DND-41 (cell line): Measurements from ENCODE around the gene JMJD6.
"Not testable (repeated sequence)": the region's sequence is repeated elsewhere in the genome, so short reads cannot be mapped to it uniquely, and the experiment has no call there.

ENCODE experiments used
- ATAC-seq: fragments of 200-7000 bp; cut with Tn5 transposase; 3 replicates; pipeline ENCODE4 v1.9.1; 2021; ENCODE audit warnings: low read depth; ENCODE audit not compliant: insufficient read depth
- DNase-seq: peaks from one replicate; pipeline ENCODE4 v3.0.0-alpha.2; 2020
- H2AFZ ChIP-seq: 2 replicates; pipeline ENCODE4 v1.6.0; 2012; ENCODE audit warnings: low read depth, low read length
- H3K27ac ChIP-seq: 2 replicates; pipeline ENCODE4 v1.5.1; 2012; ENCODE audit warnings: low read length, inconsistent platforms
- H3K27me3 ChIP-seq: fragments of 200-600 bp; sonication (generic); 2 replicates; pipeline ENCODE4 v1.6.0; 2012; ENCODE audit warnings: low read length, mild to moderate bottlenecking, inconsistent platforms; ENCODE audit not compliant: insufficient read depth, poor library complexity
- H3K36me3 ChIP-seq: 2 replicates; pipeline ENCODE4 v1.5.1; 2012; ENCODE audit warnings: low read length, inconsistent platforms; ENCODE audit not compliant: insufficient read depth
- H3K4me1 ChIP-seq: 2 replicates; pipeline ENCODE4 v1.5.1; 2012; ENCODE audit warnings: mild to moderate bottlenecking, low read length; ENCODE audit not compliant: insufficient read depth
- H3K4me2 ChIP-seq: 2 replicates; pipeline ENCODE4 v1.6.0; 2012; ENCODE audit warnings: mild to moderate bottlenecking, moderate library complexity, low read length, inconsistent platforms; ENCODE audit not compliant: insufficient read depth
- H3K4me3 ChIP-seq, 2 experiments: fragments of 200-600 bp in 1 of 2; shearing (Covaris generic) in 1 of 2; 2 replicates each; pipeline ENCODE4 v1.5.1; 2012 to 2016; ENCODE audit warnings: inconsistent platforms in 2 of 2, low read length in 2 of 2, mild to moderate bottlenecking in 2 of 2, low read depth in 1 of 2, moderate library complexity in 1 of 2
- H3K79me2 ChIP-seq: 2 replicates; pipeline ENCODE4 v1.6.0; 2012; ENCODE audit warnings: low read length, inconsistent platforms; ENCODE audit not compliant: insufficient read depth
- H3K9ac ChIP-seq: 2 replicates; pipeline ENCODE4 v1.6.0; 2012; ENCODE audit warnings: low read depth, mild to moderate bottlenecking, inconsistent platforms, low read length, moderate library complexity
- H3K9me3 ChIP-seq: 2 replicates; pipeline ENCODE4 v1.5.1; 2012; ENCODE audit warnings: low read length, moderate library complexity, mild to moderate bottlenecking, inconsistent platforms; ENCODE audit not compliant: insufficient read depth, severe bottlenecking
- H4K20me1 ChIP-seq: 2 replicates; pipeline ENCODE4 v1.6.0; 2012; ENCODE audit warnings: low read length; ENCODE audit not compliant: insufficient read depth
- CTCF ChIP-seq: IDR thresholded peaks from 2 replicates; pipeline ENCODE4 v1.5.1; 2012; ENCODE audit warnings: borderline replicate concordance, low read length, moderate library complexity, mild to moderate bottlenecking; ENCODE audit not compliant: poor library complexity, severe bottlenecking; ENCODE audit errors: extremely low read depth
- EZH2 ChIP-seq: IDR thresholded peaks from 3 replicates; pipeline ENCODE4 v1.6.1; 2012; ENCODE audit warnings: borderline replicate concordance, low read depth, mild to moderate bottlenecking, moderate library complexity, low read length, inconsistent platforms; ENCODE audit not compliant: severe bottlenecking

JMJD6 gene

GRCh38 chr17:76700270-76700616 is 26.2 kb downstream of the JMJD6 start:
- H3K4me3 ChIP-seq, result no peak overlapping the region
- no peaks in the 10 kb centered on the region for H3K27me3 ChIP-seq
- TF ChIP-seq CTCF (no peak), EZH2 (no peak)
- no peak overlapping the region for H3K4me2 ChIP-seq
- H3K4me1 ChIP-seq, result no peaks in the 10 kb centered on the region
- DNase-seq (no peak), ATAC-seq (0 out of 3 replicates have a peak, but pooled peaks have one; percentile 12)
- no peaks in the 10 kb centered on the region for H4K20me1 ChIP-seq
- no peak overlapping the region for H2AFZ ChIP-seq
- no peak overlapping the region for H3K9ac ChIP-seq
- no peak overlapping the region for H3K27ac ChIP-seq
- H3K36me3 ChIP-seq, result no peaks in the 10 kb centered on the region
- no peaks in the 10 kb centered on the region for H3K79me2 ChIP-seq
- H3K9me3 ChIP-seq, result no peaks in the 10 kb centered on the region

- not testable (repeated sequence) for H2AFZ ChIP-seq, H3K9ac ChIP-seq, H3K36me3 ChIP-seq, H3K4me3 ChIP-seq, H3K9me3 ChIP-seq, H3K4me2 ChIP-seq, H4K20me1 ChIP-seq, ATAC-seq, H3K4me1 ChIP-seq, H3K79me2 ChIP-seq, H3K27me3 ChIP-seq, DNase-seq, H3K27ac ChIP-seq
Observed at GRCh38 chr17:76698466-76698977, 27.9 kb downstream of the JMJD6 start.

GRCh38 chr17:76697702-76698465 is 28.5 kb downstream of the JMJD6 start:
- Histone ChIP-seq H4K20me1 (no peaks in the 10 kb centered on the region), H3K36me3 (no peaks in the 10 kb centered on the region), H2AFZ (no peak overlapping the region), H3K4me2 (no peak overlapping the region), H3K9ac (no peak overlapping the region), H3K79me2 (no peaks in the 10 kb centered on the region), H3K27ac (no peak overlapping the region), H3K9me3 (no peaks in the 10 kb centered on the region), H3K4me1 (no peaks in the 10 kb centered on the region), H3K27me3 (no peaks in the 10 kb centered on the region), H3K4me3 (no peak overlapping the region)
- no peak for TF ChIP-seq CTCF
- no peak for TF ChIP-seq EZH2
- no peak for ATAC-seq
- DNase-seq, result no peak

GRCh38 chr17:76696763-76697701 is 29.4 kb downstream of the JMJD6 start:
- H3K4me1 ChIP-seq, result no peaks in the 10 kb centered on the region
- H3K79me2 ChIP-seq, result no peaks in the 10 kb centered on the region
- no peaks in the 10 kb centered on the region for H3K36me3 ChIP-seq
- no peak for TF ChIP-seq CTCF
- TF ChIP-seq EZH2, result no peak
- H3K4me3 ChIP-seq, result no peak overlapping the region
- H2AFZ ChIP-seq, result no peak overlapping the region
- H3K9me3 ChIP-seq, result no peaks in the 10 kb centered on the region
- no peaks in the 10 kb centered on the region for H3K27me3 ChIP-seq
- H4K20me1 ChIP-seq, result no peaks in the 10 kb centered on the region
- no peak overlapping the region for H3K27ac ChIP-seq
- no peak overlapping the region for H3K9ac ChIP-seq
- ATAC-seq (no peak), DNase-seq (no peak)
- H3K4me2 ChIP-seq, result no peak overlapping the region
